GM19240 (cell line): ENCODE measurements around the gene AGXT2.

ENCODE experiments used
- DNase-seq: peaks from one replicate; pipeline ENCODE4 v3.0.0; 2011; ENCODE audit warnings: low spot score; ENCODE audit not compliant: insufficient read length

AGXT2 gene, protein sequence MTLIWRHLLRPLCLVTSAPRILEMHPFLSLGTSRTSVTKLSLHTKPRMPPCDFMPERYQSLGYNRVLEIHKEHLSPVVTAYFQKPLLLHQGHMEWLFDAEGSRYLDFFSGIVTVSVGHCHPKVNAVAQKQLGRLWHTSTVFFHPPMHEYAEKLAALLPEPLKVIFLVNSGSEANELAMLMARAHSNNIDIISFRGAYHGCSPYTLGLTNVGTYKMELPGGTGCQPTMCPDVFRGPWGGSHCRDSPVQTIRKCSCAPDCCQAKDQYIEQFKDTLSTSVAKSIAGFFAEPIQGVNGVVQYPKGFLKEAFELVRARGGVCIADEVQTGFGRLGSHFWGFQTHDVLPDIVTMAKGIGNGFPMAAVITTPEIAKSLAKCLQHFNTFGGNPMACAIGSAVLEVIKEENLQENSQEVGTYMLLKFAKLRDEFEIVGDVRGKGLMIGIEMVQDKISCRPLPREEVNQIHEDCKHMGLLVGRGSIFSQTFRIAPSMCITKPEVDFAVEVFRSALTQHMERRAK

DNA sequence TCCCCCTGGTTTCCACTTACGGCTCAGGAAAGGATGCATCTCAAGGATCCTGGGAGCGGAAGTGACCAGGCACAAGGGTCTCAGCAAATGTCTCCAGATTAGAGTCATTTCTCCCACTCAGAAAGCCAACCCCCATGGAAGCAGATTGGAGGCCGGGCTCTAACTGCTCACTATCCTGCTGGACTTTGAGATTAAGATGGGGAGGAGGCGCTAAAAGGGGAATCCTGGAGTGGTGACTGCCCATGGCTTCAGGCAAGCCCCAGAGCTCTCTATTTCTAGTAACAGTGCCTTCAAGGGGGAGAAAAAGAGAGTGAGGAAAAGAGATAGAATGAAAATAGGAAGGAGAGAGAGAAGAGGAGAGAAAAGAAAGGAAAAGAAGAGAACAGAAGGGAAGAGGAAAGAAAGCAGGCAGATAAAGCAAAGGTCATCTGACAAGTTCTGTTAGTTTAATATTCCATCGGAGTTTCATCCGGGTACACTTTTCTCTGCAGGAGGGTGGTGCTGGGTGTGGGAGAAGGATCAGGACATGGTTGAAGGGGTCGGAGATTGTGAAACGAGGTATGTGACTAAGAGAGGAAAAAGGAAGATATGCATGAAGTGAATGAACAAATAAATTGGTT is at the start of gene AGXT2:
TSS of gene AGXT2 (minus strand) at position 165 of the 620 bp plus-strand sequence. CDS start at position 108, 57 bp downstream.
- no peak for DNase-seq

DNA sequence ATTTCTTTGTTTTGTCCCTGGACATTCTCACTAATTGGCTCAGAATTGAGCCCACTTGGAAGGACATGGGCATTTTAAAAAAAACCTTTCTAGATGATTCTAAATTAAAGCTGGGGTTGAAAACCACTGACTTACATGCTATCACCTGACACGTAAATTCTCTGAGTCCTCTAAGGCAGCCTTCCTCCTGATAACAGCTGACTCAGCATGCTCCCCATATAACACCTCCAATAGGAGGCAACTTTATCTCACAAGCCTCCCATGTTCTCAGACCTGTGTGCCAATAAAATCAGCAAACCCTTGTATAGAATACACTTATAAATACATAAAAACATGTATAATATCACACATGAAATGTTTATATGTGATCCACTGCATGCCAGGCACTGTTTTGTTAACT is 49.2 kb upstream of the AGXT2 start:
- DNase-seq = no peak

DNA sequence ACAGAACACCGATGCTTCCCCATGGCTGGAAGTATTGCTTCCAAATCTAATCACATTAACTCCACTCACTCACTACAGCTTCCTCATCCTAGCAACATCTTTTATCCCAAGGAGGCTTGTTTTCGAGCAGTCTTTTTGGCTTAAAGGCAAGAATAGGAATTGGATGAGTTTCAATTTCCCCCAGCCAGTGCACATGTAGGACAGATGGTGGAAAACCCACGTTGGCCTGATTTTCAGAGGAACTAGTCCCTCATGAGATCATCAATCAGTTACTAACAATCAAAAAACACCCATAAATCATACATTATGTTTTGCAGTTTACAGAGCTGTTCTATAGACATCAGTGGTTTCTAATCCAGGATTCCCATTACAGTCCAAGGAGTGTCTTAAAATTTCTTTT is 48.5 kb upstream of the AGXT2 start:
- no peak for DNase-seq

DNA sequence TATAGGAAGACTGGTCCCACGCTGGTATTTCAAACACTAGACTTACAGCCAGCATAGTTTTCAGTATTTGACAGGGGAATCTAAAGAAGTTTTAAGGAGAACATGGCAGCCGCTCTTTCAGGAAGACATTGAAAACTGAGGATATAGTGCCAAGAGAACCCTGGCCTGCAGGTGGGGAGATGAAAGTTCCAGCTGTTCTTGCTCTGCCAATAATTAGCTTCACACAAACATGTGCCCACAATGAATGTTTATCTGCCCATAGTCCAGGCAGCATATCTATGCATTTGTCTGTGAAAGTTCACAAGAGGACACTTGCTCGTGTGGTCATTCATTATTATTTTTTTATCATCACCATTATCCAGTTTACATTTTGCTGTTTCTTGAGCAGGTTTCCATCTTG is 47.6 kb upstream of the AGXT2 start:
- no peak for DNase-seq

DNA sequence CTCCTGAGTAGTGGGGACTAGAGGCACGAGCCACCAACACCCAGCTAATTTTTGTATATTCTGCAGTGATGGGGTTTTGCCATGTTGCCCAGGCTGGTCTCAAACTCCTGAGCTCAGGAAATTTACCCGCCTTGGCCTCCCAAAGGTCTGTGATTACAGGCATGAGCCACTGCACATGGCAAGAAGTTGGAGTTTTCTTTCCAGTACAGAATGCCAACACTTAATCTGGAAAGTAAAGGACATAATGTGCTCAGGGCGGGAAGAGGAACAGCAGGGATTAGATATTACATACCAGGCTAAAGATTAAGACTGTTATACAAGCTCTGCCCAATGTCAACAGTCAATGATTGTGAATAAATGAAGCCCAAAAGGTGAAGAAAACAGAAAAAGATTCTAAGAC is 47.2 kb upstream of the AGXT2 start:
- DNase-seq = no peak

DNA sequence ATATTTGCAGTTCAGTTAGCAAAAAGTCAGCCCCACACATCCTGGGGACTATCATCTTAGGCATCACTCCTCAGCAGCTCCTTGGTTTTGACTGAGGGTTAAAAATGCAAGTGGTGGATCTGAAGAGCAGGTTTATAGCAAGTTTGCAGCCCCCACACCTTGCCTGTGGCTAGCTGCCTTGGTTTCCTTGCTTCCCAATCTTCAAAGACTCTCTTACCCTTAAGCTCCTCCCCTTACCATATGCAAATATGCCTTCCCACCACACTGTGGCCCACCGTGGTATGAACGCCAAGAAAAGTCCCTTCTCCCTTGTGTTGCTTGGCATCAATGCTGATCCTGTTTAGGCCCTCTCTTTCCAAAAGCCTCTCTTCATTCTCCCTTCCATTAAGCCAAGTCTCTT is 45.0 kb upstream of the AGXT2 start:
- no peak for DNase-seq

DNA sequence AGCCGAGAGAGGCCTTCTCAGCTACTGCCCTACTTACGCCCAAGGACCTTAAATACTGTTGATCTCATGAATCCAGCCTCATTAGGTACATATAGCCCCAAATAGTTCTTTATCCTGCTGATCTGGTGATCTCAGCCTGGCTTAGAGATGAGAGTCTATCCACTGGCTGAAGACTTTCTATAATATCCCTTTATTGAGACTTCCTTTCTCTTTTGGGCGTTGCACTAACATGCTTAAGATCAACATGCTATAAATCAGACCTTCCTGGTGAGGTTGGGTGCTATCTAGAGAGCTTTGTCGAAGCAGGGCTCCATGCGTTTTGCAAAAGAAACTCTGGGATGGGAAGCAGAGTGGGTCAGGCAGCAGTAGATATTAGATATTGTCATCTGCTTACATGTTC is 44.0 kb upstream of the AGXT2 start:
- no peak for DNase-seq

DNA sequence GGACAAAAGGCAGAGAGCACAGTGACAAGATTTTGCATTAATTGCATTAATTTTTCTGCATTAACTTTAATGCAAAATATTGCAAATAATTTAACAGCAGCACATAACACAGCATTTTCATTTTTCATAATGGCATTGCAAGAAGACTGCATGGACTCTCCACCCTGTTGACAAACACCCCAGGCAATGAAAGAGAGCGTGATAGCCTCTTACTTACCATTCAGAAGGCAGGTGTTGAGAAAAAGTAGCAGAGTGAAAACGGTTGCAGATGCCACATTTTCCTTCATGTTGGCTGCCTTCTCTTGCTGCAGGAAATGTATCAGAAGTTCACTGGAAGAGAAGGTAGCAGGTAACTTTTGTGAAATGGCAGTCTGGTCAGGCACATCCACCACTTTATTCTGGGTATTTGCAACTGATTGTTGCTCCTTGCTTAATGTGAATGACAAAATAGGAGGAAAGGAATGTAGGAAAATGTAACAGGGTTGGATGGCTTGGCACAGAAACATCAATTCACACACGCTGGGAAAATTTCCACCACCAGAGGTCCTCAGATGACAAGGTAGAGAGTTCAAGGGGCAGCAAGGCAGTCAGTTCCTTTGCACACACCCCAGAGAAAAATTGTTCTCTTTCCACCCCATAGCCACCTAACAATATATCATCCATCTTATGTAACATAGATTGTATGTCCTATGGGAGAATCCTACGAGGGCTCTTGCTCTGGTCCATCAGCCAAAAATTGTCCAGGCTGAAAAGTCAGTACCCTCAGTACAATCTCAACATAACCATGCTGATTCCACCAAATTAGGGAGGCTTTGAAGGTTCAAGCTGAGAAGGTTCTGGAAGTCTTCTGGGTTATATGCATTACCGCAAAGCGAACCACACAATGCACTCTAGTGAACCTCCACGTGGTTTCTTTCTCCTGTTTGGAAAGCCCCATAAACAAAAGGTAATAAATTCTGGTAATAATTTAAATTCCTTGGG is 41.9 kb upstream of the AGXT2 start:
- no peak for DNase-seq

DNA sequence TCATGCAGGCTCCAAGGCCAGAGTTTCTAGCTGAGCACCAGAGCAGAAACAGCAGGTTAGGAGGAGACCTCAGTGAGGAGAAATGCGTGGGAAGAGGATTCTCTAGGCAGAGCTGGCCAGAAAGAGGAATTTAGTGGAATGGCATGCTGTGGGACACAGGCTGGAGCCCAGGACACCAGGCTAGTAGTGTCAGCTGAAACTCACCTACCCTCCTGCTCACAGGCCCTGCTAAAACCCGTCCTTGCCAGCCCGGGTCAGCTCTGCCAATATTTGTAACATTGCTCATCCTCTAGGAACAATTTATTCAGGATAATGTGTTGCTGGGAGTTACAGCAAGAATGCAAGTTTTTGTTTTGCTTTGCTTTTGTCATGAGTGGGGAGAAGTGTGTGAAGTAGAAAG is 40.2 kb upstream of the AGXT2 start:
- DNase-seq = no peak

DNA sequence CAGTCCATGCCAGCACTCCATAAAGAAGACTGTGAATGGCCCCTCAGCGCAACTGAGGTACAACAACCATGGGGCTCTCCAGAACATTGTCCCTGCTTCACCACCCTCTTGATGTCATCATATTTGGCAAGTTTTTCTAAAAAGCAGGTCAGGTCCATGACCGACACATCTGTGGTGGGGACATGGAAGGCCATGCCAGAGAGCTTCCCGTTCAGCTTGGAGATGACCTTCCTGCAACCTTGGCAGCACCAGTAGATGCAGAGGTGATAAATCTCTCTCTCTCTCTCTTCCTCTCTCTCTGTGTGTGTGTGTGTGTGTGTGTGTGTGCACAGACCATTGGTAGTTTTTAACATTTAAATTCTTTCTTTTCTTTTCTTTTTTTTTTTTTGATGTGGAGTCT is 35.4 kb upstream of the AGXT2 start:
- no peak for DNase-seq

DNA sequence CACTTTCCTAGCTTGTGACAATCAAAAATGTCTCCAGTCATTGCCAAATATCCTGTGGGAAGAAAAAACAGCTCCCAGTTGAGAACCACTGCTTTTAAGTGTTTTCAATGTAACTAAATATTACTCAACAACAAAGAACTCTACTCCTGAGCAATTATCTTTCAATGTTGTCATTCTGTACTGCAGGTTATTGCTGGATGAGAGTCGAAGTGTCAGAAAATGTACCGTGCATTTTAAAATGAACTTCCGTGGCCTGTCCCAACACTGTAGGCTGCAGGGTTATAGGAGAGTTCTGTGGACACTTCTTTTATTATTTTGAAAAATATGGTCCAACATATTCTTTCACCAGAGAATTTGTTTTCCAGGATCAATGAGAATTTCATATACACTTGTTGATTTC is 34.8 kb upstream of the AGXT2 start:
- no peak for DNase-seq

DNA sequence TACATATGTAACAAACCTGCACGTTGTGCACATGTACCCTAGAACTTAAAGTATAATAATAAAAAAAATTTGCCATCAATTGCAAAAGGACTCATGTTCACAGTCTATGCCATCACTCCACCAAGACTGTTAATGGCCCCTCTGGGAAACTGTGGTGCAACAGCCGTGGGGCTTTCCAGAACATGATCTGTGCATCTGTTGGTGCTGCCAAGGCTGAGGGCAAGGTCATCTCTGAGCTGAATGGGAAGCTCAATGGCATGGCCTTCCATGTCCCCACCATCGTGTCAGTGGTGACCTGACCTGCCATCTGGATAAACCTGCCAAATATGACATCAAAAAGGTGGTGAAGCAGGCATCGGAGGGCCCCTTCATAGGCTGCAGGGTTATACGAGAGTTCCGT is 33.4 kb upstream of the AGXT2 start:
- no peak for DNase-seq

DNA sequence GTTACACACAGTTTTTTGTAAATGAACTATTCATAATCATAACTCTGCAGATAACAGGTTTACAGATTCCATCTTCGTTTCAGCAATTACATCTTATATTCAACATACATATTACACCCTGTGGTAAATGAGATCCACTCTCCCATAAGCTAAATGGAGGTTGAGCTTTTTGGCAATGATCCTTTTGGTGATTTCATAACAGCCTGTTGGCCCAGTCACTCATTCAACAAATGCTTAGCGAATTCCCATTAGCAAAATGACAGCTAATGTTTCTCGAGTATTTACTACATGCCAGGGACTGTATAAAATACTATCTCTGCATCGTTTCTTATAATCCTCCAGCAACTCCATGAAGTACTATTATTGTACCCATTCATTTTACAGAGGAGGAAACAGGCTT is 25.4 kb upstream of the AGXT2 start:
- DNase-seq = no peak

DNA sequence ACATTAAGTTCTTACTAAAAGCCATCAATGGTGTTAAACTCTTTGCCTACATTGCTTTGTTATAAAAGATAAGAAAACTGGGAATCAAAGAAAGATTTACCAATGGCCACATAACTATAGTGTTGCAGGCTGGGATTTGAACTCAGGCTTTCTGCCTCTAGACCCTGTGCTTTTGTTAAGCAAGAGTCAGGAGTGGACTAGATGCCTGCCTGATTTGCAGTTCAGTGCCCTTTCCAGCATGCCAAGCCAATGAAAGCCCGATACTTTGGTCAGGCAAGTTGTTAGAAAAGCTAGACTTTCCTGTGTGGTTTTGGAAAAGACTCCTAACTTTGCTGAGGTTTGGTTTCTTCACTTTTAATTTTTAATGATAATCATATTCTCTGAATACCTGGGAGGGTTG is 21.4 kb upstream of the AGXT2 start:
- no peak for DNase-seq

DNA sequence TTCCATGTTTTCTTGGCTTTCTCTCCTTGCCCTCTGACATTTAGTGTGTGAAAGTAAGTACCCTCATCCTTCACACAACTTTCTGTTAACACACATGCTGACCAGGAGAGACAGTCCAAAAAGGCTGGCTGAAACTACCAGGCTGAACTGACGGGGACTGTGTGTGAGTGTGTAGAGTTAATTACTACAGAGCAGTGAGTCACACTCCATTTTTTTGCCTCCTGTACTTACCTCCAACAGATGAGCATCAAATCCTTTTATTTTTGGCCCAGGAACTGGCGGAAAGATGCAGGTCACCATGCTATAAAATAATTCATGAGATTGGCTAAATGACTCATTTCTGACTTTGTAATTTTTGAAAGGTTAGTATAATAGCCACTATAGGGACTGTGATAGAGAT is 20.2 kb upstream of the AGXT2 start:
- no peak for DNase-seq

DNA sequence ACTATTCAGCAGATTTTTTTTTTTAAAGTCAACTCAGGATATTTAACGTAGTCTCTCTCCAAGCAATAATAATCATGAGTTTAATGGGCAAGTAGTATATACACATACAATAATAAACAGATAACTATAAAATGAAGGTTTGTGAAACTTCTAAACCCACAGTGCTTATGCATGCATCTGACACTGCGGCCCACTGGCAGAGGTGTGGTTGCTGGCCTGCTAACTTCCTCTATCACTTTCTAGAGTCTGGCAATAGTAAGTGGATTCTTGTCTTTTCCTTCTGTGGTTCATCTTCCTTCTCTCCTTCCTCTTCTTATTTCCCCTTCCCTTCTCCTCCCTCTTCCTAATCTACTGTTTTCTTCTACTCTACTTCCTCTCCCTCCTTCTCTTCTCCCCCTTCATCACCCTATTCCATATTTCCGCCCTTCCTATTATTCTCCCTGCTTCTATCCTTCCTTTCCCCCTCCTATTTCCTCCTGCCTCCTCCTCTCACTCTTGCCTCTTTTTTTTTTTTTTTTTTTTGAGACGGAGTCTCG is 18.6 kb upstream of the AGXT2 start:
- no peak for DNase-seq

DNA sequence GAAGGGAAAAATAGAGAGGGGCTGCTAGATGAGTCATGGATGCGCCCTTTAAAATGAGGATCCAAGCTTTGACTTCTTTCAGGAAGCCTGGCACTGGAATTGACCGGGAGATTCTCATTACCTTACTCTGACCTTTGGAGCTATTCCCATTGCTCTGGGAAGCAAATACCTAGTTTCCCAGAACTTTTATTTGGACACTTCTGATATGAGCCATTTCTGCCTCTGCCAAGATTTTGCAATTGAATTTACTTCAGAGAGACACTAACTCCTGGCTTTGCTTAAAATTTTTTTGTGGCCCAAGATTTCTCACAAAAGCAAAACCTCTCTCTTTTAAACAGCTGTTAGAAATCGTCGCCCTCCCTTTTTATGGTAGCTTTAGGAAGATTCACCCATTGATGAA is 15.7 kb upstream of the AGXT2 start:
- no peak for DNase-seq

DNA sequence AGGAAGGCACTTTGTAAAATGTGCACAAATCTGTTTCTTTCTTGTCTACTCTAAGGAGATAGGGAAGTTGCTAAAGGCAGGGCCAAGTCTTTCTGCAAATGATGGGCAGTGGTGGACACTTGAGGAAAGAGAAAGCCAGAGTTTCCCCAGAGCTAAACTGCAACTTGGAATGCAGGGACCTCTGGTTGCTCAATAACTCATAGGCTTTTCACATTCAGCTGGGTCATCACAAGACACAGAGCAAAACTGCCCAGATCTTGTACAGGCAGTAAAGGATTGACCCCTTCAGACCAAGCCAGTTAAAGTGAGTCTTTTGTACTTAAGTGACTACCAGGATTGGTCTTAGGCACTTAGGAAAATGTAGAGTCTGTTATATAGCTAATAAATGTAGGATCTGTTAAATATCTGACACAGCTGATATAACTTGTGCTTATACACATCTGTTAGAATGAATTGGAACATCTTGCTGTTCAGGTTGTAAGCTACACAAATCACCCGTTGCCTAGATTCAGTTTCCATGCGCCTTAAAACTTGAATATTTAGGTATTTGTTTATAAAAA is 13.5 kb upstream of the AGXT2 start:
- no peak for DNase-seq

DNA sequence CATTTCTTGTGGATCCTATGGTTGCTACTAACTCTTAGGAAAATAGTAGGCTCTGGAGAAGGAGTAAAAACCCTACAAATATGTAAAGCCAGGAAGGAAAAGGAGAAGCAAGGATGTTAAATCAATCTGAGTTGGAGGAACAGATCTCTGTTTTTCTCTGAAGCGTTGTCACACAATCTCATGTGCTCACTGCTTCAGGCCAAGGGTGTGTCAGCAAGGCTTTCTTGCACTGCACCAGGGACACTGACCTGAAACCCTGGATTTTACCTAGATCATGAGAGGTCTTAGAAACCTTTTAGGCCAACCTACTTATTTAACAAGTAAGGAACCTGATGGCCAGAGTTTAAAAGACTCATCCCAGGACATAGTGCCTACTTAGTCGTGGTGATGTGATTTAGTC is 12.5 kb upstream of the AGXT2 start:
- no peak for DNase-seq

DNA sequence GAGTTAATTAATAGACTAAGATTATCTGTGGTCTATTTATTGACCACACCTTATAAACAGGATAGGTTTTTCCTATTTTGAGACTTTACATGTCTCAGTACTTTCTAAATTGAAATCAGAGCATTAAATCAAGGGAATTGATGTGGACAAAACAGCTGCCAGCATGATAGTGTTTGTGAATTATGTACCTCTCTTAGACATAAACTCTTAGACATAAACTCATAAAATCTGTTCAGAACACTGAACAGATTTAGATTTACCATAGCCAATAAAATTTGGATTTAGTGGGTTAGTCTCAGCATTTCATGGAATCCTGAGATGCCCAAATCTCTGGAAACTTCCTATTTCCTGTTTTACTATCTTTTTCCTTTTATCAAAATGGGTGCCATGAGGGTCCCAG is 11.5 kb upstream of the AGXT2 start:
- DNase-seq = no peak

DNA sequence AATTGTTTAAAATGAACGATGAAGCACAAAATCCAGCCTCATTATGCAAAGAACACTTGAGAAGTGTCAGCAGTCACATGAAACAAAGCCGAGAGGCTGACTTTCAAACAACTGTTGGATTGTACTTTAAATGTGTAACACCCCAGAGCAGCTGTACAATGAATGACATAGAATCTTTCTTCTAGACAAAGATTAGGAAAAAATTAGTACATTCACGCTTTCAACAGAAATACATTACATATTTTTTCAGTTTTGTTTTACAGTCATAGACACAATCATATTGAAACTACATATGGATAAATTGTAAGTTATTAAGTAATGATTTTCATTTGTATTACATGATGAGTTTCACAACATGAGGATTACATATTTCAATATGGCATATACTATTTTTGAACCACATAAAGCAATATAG is 10.6 kb upstream of the AGXT2 start:
- DNase-seq = no peak
